CD4-positive, alpha-beta T cell treated with Interleukin-17A for 1 hour (primary cell): Measurements from ENCODE around the gene DNASE1L3.

ENCODE experiments used
- DNase-seq: peaks from one replicate; pipeline ENCODE4 v3.0.0-alpha.2; 2020

DNASE1L3 gene

DNA sequence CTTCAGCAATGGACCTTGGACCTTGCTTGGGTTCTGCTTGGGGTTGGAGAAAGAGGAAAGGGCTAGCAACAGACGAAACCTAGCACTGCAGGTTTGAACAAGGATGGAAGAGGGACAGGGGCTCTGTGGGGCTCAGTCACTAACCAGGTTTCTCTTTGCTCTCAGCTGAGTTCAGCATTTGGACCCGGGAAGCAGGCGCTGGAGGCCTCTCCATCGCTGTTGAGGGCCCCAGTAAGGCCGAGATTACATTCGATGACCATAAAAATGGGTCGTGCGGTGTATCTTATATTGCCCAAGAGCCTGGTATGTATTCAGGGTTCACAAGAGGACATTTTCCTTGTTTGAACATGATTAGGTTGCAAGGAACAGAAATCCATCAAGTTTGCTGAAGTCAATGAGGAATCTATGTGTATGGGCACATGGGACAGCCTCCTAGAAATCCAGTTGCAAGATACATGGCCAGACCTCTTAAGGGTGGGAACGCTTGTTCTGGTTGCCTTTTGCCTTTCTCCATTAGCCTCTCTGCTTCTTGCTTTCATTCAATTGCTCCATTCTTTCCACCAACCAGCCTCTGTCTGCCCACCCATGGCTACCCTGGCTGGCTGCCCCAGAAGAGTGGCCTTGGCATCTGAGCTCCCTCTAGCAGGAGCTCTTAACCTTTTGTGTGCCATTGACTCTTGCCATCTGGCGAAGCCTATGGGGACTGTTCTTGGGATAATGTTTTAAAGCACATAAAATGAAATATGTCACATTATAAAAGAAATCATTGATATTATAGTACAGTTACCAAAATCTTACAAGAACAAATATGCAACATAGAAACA lies 55.9 kb downstream of the DNASE1L3 start:
- no peak for DNase-seq

DNA sequence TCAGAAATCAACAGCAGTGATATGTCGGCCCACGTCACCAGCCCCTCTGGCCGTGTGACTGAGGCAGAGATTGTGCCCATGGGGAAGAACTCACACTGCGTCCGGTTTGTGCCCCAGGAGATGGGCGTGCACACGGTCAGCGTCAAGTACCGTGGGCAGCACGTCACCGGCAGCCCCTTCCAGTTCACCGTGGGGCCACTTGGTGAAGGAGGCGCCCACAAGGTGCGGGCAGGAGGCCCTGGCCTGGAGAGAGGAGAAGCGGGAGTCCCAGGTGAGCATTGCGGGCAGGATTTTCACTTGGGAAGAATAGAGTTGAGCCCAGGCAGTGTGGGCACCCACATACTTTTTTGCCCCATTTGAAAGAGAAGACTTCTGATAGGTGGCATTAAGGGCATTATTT lies 57.4 kb downstream of the DNASE1L3 start:
- no peak for DNase-seq

DNA sequence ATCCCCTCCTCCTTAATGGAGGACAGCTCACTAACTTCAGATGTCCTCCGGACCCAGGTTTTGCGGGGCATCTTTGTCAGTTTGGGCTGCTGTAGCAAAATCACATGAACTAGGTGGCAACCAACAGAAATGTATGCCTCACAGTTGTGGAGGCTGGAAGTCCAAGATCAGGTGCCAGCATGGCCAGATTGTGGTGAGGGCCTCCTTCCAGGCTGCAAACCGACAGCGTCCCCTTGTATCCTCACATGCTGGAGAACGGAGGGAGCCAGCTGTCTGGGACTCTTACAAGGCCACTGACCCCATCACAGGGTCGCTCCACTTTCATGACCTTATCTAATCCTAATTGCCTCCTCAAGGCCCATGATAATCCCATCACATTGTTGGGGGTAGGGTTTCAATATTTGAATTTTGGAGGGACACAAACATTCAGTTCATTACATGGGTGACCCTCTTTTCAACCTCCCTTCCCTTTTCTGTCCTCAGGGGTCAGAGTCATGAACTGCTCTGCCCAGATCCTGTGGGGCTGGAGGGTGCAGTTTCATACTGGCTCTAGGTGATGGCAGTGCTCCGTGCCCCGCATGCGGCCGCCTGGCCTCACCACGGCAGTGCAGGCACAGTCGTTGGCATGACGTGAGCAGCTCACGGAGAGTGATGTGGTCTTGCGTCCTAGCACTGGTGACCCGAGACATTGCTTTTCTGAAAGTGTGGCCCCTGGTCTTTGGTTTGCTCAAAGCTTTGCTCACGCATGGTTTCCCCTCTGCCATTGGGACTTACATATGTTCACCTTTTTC lies 58.4 kb downstream of the DNASE1L3 start:
- no peak for DNase-seq

DNA sequence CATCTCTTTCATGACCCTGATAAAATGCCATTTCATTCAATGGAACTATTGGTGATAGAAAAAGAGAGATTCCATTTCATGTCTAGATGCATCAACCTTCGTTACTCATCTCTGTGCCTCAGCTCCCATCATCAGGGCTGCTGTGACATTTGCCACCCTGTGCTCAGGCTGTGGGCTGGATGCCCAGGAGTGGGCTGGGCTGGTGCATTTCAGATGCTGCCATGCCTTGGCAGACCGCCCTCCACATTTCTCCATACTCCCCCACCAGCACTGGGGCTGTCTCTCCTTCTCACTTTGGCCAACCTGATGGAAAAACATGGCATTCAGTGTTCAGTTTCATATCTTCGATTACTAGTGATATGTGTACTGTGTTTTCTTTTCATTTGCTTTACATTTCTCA lies 59.1 kb downstream of the DNASE1L3 start:
- no peak for DNase-seq

DNA sequence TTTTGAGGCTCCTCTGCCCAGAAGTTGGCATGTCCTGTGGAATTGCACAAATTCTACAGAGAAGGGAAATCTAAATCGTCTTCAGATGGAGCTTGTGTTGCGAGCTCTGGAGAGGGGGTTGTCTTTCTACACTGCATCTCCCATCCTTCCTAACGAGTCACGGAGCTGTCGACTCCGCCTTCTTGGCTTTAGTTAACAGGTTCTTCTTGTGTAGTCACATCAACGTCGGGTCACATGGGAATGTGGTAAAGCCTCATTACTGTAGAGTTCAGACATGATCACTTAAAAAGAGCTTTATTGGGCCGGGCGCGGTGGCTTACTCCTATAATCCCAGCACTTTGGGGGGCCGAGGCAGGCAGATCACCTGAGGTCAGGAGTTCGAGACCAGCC lies 60.0 kb downstream of the DNASE1L3 start:
- no peak for DNase-seq

DNA sequence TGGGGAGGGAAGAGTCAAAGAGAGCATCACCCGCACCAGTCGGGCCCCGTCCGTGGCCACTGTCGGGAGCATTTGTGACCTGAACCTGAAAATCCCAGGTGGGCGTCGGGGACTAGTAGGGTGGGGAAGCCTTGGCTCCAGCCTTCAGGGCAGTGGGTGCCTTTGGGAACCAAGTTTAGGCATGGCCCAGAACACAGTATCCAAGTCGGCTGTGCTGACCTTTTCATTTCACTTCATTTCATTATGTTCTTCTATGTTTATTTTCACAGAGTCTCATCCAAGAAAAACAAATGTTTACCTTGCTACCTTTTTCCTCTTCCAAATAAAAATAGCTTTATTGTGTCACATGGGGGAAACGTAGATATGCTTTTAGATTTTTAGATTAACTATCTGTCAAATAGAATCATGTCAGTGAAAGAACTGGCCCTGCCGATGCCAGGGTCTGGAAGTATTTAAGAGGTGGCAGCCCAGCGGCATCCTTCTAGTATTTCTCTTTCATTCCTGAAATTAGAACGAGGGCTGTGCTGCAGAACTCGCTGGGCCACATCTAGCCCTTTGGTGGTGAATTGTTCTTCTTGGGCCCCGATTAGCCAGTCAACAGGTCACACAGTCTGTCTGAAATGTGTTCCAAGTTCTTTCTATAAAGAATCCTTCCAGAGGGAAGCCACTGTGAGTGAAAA lies 60.5 kb downstream of the DNASE1L3 start:
- DNase-seq: no peak

DNA sequence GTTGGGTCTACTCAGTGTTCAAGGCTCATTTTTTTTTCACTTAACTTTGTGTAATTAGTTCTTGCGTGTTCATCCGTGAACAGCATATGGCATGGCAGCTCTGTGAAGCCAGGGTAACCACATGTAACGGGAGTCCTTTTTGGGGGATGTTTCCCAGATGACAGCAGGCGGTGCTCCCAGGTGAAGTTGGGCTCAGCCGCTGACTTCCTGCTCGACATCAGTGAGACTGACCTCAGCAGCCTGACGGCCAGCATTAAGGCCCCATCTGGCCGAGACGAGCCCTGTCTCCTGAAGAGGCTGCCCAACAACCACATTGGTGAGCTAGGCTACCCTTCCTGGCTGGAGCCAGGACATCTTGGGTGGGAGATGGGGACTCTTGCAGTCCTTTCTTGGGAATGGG lies 62.7 kb downstream of the DNASE1L3 start:
- DNase-seq: no peak

DNA sequence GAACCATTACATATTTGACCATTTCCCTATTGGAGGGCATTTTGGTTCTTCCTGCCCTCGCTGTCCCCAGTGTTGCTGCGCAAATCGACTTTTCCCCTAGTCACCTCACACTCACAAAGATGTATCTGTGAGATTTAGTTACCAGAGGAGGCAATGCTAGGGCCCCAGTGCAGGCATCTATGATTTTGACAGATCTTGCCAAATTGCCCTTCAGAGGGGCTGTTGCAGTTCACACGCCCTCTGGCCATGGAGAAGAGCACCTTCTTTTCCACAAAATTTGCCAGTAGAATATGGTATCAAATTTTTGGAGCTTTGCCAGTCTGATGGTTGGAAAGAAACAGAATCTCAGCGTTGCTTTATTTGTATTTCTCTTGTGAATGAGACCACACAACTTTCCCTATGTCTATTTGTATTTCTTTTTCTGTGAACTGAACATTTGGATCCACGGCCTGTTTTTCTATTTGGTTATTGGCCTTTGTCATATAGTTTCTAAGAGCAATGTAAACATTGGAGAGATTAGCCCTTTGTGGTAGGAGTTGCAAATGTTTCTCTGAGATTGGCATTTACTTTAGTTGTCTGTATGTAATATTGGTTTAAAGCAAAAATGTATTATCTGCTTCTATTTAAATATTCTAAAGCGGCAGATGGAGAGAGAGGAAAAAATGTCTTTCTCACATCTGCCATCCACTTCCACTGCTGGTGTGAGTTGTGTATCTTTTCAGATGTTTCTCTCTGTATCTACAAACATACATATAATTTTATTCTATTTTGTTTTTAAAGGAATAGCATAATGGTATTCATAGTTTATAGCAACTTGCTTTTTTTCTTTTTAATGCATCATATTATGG lies 66.1 kb downstream of the DNASE1L3 start:
- DNase-seq: no peak

DNA sequence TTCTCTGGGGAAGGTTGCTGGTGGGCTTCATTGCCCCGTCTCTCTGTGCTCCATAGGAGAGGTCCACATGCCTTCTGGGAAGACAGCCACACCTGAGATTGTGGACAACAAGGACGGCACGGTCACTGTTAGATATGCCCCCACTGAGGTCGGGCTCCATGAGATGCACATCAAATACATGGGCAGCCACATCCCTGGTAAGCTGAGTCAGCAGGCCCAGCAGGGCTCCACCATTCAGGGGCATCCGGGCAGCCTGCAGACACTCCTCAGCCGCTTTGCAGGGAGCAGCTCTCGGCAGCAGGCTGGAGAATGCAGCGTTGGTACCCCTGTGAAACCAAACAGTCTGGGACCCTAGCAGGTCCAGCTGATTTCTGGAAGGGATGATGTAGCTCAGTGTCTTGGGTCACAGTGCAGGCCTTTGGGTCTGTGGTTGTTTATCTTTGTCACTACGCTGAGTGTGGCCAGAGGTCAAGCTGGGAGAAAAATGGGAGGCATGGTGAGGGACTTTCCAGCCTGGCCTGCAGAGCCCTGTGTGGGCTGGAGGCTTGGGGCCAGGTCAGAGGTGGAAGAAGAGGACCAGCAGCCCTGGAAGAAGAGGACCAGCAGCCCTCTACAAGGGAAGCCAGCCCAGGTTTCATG lies 67.2 kb downstream of the DNASE1L3 start:
- DNase-seq: no peak
